ENCODE measurements around the gene SMAD1.

GRCh38 chr4:145446184-145446583 lies 35.5 kb upstream of the SMAD1 start:
- TF ChIP-seq BHLHE40 (IDR thresholded peaks at IDR 0.05; ENCODE audit: borderline replicate concordance), result no peak
- no peak for TF ChIP-seq FOXK2 (IDR thresholded peaks at IDR 0.05)
- no peak for TF ChIP-seq ELF4 (IDR thresholded peaks at IDR 0.05)
- no peak for TF ChIP-seq ZNF384 (IDR thresholded peaks at IDR 0.05)
- no peak for TF ChIP-seq NFRKB (IDR thresholded peaks at IDR 0.05)
- no peak for TF ChIP-seq FOXA1 (IDR thresholded peaks at IDR 0.05)
- TF ChIP-seq HDGF (IDR thresholded peaks at IDR 0.05; ENCODE audit: borderline replicate concordance), result no peak
- TF ChIP-seq FOXM1 (IDR thresholded peaks at IDR 0.05; ENCODE audit: borderline replicate concordance), result no peak
- TF ChIP-seq ARNT (IDR thresholded peaks at IDR 0.05), result no peak
- no peak for TF ChIP-seq SP1 (IDR thresholded peaks at IDR 0.05)
- TF ChIP-seq PKNOX1 (IDR thresholded peaks at IDR 0.05), result no peak
- no peak for TF ChIP-seq LEF1 (IDR thresholded peaks at IDR 0.05; ENCODE audit: borderline replicate concordance)
- TF ChIP-seq TARDBP (IDR thresholded peaks at IDR 0.05), result no peak
